ENCODE data around the gene FXYD3.

DNA sequence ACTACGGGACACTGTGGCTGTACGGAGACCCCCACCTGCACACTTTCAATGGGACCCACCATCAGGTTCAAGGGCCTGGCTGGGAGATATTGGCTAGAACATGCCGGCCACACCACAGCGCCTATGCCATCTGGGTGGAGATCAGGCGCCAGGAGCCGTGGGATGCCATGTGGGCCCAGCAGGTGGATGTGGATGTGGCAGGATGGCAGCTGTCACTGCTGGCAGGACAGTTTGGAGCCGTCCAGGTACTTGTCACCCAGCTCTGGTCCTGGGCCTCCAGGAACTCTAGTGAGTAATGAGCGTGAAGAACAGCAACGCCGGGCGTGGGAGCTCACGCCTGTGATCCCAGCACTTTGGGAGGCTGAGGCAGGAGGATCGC lies 15.7 kb upstream of the FXYD3 start:
- TF ChIP-seq CTCF (IDR thresholded peaks at IDR 0.05 in 4 of 5, conservative IDR thresholded peaks at IDR 0.05 in 1 of 5): no peak
- no peak for TF ChIP-seq POLR2A (IDR thresholded peaks at IDR 0.05)

Data from gastrocnemius medialis (tissue), 4 donors.